Stimulated activated CD4-positive, alpha-beta T cell treated with anti-CD3 and anti-CD28 coated beads, Interleukin-2, amount 100 ng/mL, for 48 hours (primary cell): ENCODE measurements around the gene PSG2.
"Not testable (repeated sequence)": the region's sequence is repeated elsewhere in the genome, so short reads cannot be mapped to it uniquely, and the experiment has no call there.

Source experiments
- DNase-seq, 2 donors: peaks; one replicate each; pipeline ENCODE4 v3.0.0-alpha.2; 2020

Gene PSG2

DNA sequence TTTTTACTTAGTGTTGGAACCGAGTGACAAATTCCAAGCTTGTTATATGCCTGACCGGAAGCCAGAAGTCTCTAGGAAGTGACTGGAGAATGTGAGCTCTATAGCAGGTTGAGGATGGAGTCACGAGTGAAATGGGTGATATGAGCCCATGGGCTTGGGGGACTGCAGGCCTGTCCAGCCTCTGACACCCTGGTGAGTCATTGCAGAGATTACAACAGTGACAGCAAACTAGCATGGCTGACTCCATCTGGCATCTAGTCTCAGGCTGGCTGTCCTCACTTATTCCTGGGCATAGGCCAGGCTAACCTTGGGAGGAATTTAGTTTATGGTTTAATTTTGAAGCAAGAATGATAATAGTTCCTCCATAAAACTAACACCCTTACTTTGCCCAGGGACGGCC lies 4.6 kb downstream of the PSG2 start:
- DNase-seq: not testable (repeated sequence)

DNA sequence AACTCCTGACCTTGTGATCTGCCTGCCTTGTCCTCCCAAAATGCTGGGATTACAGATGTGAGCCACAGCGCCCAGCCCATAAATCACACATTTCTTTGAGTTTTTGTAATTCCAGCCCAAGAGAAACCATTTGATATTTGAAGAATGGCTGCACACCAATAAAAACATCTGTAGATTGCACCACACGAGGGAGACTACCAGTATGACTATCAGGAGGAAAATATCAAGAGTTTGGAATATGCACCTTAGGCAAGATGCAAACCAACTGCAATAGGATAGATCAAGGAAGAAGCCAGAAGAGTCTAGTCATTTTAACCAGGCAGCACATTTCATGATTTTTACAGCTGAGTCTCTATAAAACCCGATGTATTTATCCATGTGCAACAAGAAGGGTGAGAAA lies 20.1 kb downstream of the PSG2 start:
- not testable (repeated sequence) for DNase-seq

DNA sequence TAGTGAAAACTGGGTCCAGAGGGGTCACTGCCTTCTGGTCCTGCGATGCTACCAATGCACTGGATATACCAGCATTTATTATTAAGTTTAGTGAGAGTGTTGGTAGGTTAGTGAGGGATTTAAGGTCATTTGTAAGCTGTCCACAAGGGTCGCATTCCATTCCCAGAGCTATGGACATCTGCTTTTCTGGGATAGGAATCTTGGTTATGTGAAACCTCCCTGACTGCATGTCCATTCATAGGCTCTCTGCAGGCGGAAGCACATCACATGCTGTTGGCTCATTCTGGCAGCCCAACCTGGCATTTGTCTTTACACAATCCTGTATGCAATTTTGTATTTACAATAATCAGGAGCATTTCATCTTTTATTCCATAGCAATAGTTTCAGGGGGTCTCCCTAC lies 21.2 kb downstream of the PSG2 start:
- DNase-seq: not testable (repeated sequence)

DNA sequence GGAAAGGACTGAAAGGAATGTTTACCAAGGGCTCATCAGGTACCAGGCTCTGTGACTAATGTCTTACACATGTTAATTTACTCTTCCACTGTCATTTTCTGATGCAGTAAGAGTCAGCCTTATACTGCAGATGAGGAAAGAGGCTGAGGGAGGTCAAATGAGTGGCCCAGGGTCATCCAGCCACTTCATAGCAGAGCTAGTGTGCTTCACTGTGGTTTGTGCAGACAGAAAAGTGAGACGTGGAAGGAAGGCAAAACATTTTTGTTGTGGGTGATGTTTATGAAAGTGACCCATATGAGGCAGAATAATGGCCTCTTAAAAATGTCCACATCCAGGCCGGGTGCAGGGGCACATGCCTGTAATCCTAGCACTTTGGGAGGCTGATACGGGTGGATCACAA lies 22.2 kb downstream of the PSG2 start:
- DNase-seq: not testable (repeated sequence)

DNA sequence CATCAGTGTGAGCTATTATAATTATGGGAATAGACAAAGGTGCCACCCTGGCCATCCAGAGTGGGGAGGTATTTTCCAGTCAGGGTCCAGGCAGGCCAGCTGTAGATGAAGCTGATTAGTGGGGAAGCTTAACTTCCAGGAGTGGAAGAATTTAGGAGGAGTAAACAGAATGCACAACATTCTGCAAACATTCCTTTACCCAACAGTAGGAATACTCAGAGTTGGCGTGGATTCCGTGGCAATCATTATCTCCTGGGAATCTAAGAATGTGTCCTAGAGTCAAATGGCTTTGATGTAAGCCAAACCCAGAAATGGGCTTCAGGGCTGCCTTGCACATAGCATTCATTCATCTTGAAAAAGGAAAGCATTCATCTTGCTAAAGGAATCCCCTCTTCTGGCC lies 23.0 kb downstream of the PSG2 start:
- not testable (repeated sequence) for DNase-seq

DNA sequence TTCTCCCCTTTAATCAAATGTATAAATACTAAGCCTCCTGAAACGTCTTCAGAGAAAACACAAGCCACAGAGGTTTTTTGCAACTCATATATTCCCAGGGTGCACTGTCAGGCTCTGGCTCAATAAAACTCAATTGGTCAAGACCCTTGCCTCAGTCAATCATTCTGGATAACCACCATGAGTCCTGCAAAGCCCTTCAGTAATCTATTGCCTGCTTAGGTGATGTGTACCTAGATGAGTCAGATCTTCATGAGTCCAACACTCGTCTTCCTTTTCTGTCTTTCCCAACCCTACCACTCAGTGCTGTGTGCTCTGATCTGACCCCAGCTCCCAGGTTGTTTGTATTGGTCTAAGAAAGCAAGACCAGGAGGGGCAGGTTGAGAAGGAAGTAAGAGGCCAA lies 24.1 kb downstream of the PSG2 start:
- not testable (repeated sequence) for DNase-seq

DNA sequence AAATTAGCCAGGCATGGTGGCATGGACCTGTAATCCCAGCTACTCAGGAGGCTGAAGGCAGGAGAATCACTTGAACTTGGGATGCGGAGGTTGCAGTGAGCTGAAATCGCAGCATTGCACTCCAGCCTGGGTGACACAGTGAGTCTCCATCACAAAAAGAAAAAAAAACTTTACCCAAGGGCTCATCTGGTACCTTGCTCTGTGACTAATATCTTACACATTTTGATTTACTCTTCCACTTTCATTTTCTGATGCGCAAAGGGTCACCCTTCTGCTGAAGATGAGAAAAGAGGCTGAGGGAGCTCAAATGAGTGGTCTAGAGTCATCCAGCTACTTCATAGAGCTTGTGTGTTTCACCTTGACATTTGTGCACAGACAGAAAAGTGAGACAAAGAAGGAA lies 34.5 kb downstream of the PSG2 start:
- not testable (repeated sequence) for DNase-seq

DNA sequence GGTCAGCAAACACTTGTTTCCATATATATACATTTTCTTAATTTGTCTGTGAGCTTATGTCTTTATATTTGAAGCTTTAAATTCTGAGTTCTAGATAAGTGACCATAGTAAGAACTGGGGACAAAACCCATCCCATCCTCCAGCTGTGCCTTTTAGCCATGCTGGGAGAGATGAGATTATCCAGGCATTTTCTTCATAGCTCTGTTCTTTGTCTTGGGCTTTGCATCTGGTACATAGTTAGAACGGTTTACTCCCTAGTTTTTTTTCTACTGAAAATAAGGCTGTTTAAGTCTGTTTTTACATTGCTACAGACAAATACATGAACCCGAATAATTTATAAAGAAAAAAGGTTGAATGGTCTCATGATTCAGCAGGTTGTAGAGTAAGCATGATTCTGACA lies 35.9 kb downstream of the PSG2 start:
- DNase-seq: not testable (repeated sequence)

DNA sequence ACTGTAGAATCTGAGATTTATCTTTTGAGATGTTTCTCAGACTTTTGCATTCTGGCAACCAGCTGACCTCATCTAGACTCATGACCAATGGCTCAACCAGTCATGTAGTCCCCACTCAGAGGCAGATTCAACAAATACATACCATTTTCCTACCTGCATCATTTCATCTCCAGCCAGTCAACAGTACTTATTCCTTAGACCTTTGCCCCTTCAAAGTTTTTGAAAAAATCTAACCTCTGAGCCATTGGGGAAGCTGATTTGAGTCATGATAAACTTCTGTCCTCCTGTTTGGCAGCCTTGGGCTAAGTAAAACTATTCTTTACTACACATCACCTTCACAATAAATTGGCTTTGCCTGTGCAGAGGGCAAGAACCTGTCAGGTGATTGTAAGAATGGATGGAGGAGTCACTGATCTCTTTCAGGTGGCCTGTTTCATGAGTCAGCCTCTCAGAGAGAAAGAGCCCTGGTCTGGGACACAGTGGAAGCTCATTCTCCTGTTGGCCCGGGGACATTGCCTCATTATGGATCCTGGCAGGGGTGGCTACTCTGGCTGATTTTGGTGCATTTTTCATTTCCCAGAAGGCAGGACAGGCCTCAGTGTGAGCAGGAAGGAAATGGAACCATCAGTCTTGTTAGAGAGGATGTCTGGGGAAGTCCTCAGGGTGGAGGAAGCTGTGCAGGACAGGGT lies 38.9 kb downstream of the PSG2 start:
- not testable (repeated sequence) for DNase-seq

DNA sequence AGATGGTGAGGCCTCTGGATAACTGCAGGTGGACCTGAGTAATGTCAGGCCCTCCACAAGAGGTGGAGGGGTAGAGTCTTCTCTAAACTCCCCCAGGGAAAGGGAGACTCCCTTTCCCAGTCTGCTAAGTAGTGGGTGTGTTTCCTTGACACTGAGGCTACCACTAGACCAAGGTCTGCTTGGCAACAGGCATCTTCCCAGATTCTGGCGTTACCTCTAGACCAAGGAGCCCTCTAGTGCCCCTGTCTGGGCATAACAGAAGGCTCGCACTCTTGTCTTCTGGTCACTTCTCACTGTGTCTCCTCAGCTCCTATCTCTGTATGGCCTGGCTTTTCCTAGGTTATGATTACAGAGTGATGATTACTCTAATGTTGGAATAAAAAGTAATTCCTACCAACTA lies 50.9 kb downstream of the PSG2 start:
- DNase-seq: not testable (repeated sequence)

DNA sequence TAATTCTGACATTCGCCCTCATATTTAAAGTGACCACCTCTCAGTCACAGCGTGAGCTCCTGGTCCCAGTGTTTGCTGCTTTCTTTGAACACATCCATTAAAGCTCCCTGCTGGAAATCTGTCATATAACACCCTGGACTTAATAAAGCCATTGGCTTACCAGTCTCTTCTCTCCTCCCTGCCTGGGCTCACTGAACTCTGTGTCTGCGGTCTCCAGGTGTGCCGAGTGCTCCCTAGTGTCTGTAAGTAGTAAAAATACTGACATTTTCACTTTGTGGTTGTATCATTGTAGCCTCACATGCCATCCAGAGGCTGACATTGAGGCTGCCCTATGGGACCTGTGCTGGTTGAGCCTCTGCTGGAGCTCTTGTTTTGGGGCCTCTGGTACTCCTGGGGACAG lies 53.6 kb downstream of the PSG2 start:
- DNase-seq: no peak

DNA sequence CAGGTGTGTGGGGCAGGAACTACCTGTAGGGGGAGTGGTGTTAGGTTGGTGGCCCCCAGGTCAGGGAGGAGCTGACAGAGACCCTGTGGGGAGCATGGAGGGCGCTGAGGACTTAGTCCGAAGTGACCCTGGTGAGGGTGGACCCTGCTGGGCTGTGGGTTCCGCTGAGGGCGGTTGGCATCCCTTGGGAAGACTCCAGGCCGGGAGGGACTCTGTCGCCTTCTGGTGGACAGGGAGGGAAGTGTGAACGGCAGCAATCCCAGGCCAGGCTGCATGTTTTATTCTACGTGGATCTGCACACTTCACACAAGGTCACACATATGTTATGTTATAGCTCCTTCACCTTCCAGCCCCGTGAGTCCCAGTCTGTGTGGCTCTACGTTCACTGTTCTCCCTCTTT lies 54.5 kb downstream of the PSG2 start:
- not testable (repeated sequence) for DNase-seq

DNA sequence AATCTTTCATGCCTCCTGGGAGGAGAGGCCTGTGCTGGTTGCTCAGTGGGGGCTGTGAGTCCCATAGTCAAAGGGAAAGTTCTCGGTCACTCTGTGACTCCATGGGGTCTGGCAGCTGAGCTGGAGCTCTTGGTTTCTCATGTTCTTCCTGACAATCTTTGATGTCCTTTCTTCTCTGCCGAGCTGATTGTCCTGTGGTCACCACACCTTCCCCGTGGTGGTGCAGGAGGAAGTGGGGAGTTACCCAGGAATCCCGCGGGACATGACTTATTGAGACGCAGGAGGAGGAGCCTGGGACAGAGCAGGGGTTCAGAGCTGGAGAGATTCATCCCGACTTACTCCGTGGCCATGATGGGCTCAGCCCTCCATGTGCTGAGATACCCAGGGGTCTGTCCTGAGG lies 55.4 kb downstream of the PSG2 start:
- not testable (repeated sequence) for DNase-seq

DNA sequence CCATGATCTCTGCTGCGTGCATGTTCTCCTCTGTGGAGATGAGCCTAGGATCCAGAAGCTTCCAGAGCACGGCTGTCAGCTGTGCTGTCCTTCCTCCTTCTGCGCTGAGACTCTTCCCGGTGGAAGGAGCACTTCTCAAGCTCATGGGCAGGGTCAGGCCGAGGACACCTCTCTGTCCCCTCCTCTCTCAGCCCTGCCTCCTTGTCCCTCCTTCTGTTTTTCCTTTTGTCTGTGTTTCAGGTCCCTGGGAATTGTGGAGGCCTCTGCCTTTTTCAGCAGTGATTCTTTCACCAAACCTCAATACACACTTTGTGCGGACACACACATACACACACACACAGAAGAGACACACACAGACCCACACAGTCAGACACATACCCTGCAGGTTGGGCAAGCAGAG lies 56.1 kb downstream of the PSG2 start, which contains the start of gene PSG11:
TSS of gene PSG11 (minus strand) at position 101 of the 400 bp plus-strand sequence. CDS start at position 4, 97 bp downstream.
- not testable (repeated sequence) for DNase-seq

DNA sequence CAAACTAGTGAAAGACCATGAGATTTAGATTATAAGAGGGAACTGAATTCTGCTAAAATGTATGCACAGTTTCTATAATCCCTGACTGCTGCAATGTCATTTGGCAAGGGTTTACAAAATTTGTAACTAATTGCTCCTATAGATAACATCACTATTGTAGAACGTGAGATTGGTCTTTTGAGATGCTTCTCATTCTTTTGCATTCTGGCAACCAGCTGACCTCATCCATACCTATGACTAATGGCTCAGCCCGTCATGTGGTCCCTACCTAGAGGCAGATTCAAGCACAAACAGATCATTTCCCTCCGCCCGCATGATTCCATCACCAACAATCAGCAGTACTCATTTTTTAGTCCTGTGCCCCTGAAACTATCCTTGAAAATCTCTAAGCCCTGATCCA lies 60.4 kb downstream of the PSG2 start:
- DNase-seq: not testable (repeated sequence)

DNA sequence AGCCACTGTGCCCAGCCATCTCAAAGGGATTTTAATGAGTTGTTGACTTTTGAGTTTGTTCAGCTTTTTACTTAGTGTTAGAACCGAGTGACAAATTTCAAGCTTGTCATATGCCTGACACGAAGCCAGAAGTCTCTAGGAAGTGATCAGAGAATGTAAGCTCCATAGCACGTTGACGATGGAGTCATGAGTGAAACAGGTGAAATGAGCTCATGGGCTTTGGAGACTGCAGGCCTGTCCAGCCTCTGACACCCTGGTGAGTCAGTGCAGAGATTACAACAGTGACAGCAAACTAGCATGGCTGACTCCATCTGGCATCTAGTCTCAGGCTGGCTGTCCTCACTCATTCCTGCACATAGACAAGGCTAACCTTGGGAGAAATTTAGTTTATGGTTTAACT lies 60.9 kb downstream of the PSG2 start:
- not testable (repeated sequence) for DNase-seq

DNA sequence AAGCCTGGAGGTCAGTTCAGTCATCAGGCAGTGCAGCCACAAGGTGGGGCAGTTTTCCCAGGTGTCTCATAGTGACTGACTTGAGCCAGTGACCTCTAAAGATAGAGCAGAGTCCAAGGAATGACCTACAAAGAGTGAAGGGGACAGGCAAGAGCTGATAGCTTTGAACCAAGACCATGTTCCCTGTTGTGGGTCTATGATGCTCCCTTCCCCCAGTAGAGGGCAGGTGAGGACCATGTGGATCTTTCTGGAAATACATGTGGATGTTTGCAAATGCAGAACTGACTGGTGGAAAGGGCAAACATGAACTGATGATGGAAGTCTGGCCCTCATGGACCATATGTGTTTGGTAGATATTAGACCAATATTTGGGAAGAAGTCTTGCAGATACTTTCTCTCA lies 62.9 kb downstream of the PSG2 start:
- not testable (repeated sequence) for DNase-seq
